Lower leg skin (tissue), 3 donors: Measurements from ENCODE around the gene COX19.

Source experiments
- CTCF ChIP-seq, 3 donors: fragments of 450-650 bp; IDR thresholded peaks; one replicate each; pipeline ENCODE4 v1.5.1; 2016; ENCODE audit warnings: antibody characterized with exemption in 3 of 3, mild to moderate bottlenecking in 3 of 3, moderate library complexity in 2 of 3
- POLR2A ChIP-seq, 2 donors: fragments of 450-650 bp; IDR thresholded peaks; one replicate each; pipeline ENCODE4 v1.6.1; 2016 to 2017; ENCODE audit warnings: antibody characterized with exemption in 2 of 2, mild to moderate bottlenecking in 1 of 2, moderate library complexity in 1 of 2

- TF ChIP-seq CTCF (IDR thresholded peaks at IDR 0.05) = no peak
- TF ChIP-seq POLR2A (IDR thresholded peaks at IDR 0.05) = no peak
Observed at GRCh38 chr7:918118-918425, 57.3 kb downstream of the COX19 start.
